ENCODE data around the gene FOXP1.

The FOXP1 gene

GRCh38 chr3:71143493-71143892 is 440.0 kb downstream of the FOXP1 start:
- H3K9me3 ChIP-seq (ENCODE audit: low read length): no peaks in the 10 kb centered on the region
- TF ChIP-seq EZH2 (IDR thresholded peaks at IDR 0.05; ENCODE audit: borderline replicate concordance, low read length): no peak
- no peak for TF ChIP-seq CTCF (IDR thresholded peaks at IDR 0.05; ENCODE audit: low read length)
- H2AFZ ChIP-seq (ENCODE audit: low read length): no peak overlapping the region
- H3K36me3 ChIP-seq (ENCODE audit: insufficient read depth, low read length): peaks cover 10% of the 10 kb centered on the region; the same call in 1 of the 2 replicates
- no peak overlapping the region for H3K27ac ChIP-seq (ENCODE audit: low read depth, low read length, poor library complexity, severe bottlenecking)
- no peaks in the 10 kb centered on the region for H3K27me3 ChIP-seq (ENCODE audit: insufficient read depth, low read length)
- H3K79me2 ChIP-seq (ENCODE audit: insufficient read depth, low read length): 0 out of 2 replicates have a peak, but pooled peaks cover 3% of the 10 kb centered on the region
- H3F3A ChIP-seq (ENCODE audit: insufficient read depth, low read length): no peaks in the 10 kb centered on the region
- H3K4me3 ChIP-seq (ENCODE audit: low read depth, low read length, poor library complexity, severe bottlenecking): no peak overlapping the region
- H4K20me1 ChIP-seq (ENCODE audit: insufficient read depth, low read length): no peaks in the 10 kb centered on the region
- H3K4me2 ChIP-seq (ENCODE audit: low read length): no peak overlapping the region
- H3K9ac ChIP-seq (ENCODE audit: low read length): no peak overlapping the region
- H3K9me2 ChIP-seq (ENCODE audit: low read depth, low read length): no peaks in the 10 kb centered on the region
- H3K4me1 ChIP-seq (ENCODE audit: insufficient read depth, low read length, severe bottlenecking): peaks cover 5% of the 10 kb centered on the region

GRCh38 chr3:71142441-71143161 is 440.9 kb downstream of the FOXP1 start:
- H3K9me3 ChIP-seq (ENCODE audit: low read length): no peaks in the 10 kb centered on the region
- peaks cover 10% of the 10 kb centered on the region; the same call in 1 of the 2 replicates for H3K36me3 ChIP-seq (ENCODE audit: insufficient read depth, low read length)
- H2AFZ ChIP-seq (ENCODE audit: low read length): no peak overlapping the region
- H3K27ac ChIP-seq (ENCODE audit: low read depth, low read length, poor library complexity, severe bottlenecking): no peak overlapping the region
- 0 out of 2 replicates have a peak, but pooled peaks cover 3% of the 10 kb centered on the region for H3K79me2 ChIP-seq (ENCODE audit: insufficient read depth, low read length)
- H3K9ac ChIP-seq (ENCODE audit: low read length): no peak overlapping the region
- no peaks in the 10 kb centered on the region for H4K20me1 ChIP-seq (ENCODE audit: insufficient read depth, low read length)
- TF ChIP-seq EZH2 (IDR thresholded peaks at IDR 0.05; ENCODE audit: borderline replicate concordance, low read length): no peak
- no peaks in the 10 kb centered on the region for H3F3A ChIP-seq (ENCODE audit: insufficient read depth, low read length)
- no peaks in the 10 kb centered on the region for H3K9me2 ChIP-seq (ENCODE audit: low read depth, low read length)
- peaks cover 5% of the 10 kb centered on the region for H3K4me1 ChIP-seq (ENCODE audit: insufficient read depth, low read length, severe bottlenecking)
- no peaks in the 10 kb centered on the region for H3K27me3 ChIP-seq (ENCODE audit: insufficient read depth, low read length)
- no peak overlapping the region for H3K4me2 ChIP-seq (ENCODE audit: low read length)
- H3K4me3 ChIP-seq (ENCODE audit: low read depth, low read length, poor library complexity, severe bottlenecking): no peak overlapping the region

GRCh38 chr3:71140477-71140876 is 443.1 kb downstream of the FOXP1 start:
- Histone ChIP-seq H3K9me3 (ENCODE audit: low read length) (no peaks in the 10 kb centered on the region), H3K27ac (ENCODE audit: low read depth, low read length, poor library complexity, severe bottlenecking) (no peak overlapping the region), H3K36me3 (ENCODE audit: insufficient read depth, low read length) (peaks cover 2% of the 10 kb centered on the region; the same call in 1 of the 2 replicates), H3K27me3 (ENCODE audit: insufficient read depth, low read length) (no peaks in the 10 kb centered on the region), H3K4me1 (ENCODE audit: insufficient read depth, low read length, severe bottlenecking) (peaks cover 25% of the 10 kb centered on the region), H3K79me2 (ENCODE audit: insufficient read depth, low read length) (0 out of 2 replicates have a peak, but pooled peaks cover 3% of the 10 kb centered on the region), H3K9me2 (ENCODE audit: low read depth, low read length) (no peaks in the 10 kb centered on the region), H2AFZ (ENCODE audit: low read length) (no peak overlapping the region), H3K9ac (ENCODE audit: low read length) (no peak overlapping the region), H3K4me2 (ENCODE audit: low read length) (no peak overlapping the region), H3F3A (ENCODE audit: insufficient read depth, low read length) (no peaks in the 10 kb centered on the region), H4K20me1 (ENCODE audit: insufficient read depth, low read length) (no peaks in the 10 kb centered on the region), H3K4me3 (ENCODE audit: low read depth, low read length, poor library complexity, severe bottlenecking) (no peak overlapping the region)
- TF ChIP-seq CTCF (IDR thresholded peaks at IDR 0.05; ENCODE audit: low read length) (no peak), EZH2 (IDR thresholded peaks at IDR 0.05; ENCODE audit: borderline replicate concordance, low read length) (no peak)
